Measurements from ENCODE around the gene SS18.

The SS18 gene

GRCh38 chr18:25998461-25998860 is 92.0 kb downstream of the SS18 start:
- H3K4me1 ChIP-seq (ENCODE audit: control insufficient read depth in 1 of 2, insufficient read depth in 2 of 2, low read length in 2 of 2) = no peaks in the 10 kb centered on the region
- no peaks in the 10 kb centered on the region for H3K9me3 ChIP-seq (ENCODE audit: control insufficient read depth in 1 of 2, low read length in 2 of 2)
- no peak overlapping the region for H3K27ac ChIP-seq (ENCODE audit: low read length)
- H3K4me3 ChIP-seq (ENCODE audit: low read depth in 1 of 2, low read length in 2 of 2) = no peak overlapping the region
- no peaks in the 10 kb centered on the region for H3K27me3 ChIP-seq (ENCODE audit: low read depth, low read length)
- H3K36me3 ChIP-seq (ENCODE audit: control insufficient read depth in 1 of 2, insufficient read depth in 2 of 2, low read length in 2 of 2) = no peaks in the 10 kb centered on the region

- Histone ChIP-seq H3K4me1 (ENCODE audit: control insufficient read depth in 1 of 2, insufficient read depth in 2 of 2, low read length in 2 of 2) (no peaks in the 10 kb centered on the region), H3K9me3 (ENCODE audit: control insufficient read depth in 1 of 2, low read length in 2 of 2) (no peaks in the 10 kb centered on the region)
These were observed 97.8 kb downstream of the SS18 start for GRCh38 chr18:25992566-25992965.

GRCh38 chr18:25990473-25990872 is 99.9 kb downstream of the SS18 start:
- no peaks in the 10 kb centered on the region for H3K27me3 ChIP-seq (ENCODE audit: low read depth, low read length)
- no peaks in the 10 kb centered on the region for H3K36me3 ChIP-seq (ENCODE audit: control insufficient read depth in 1 of 2, insufficient read depth in 2 of 2, low read length in 2 of 2)
- H3K27ac ChIP-seq (ENCODE audit: low read length) = no peak overlapping the region
- H3K4me1 ChIP-seq (ENCODE audit: control insufficient read depth in 1 of 2, insufficient read depth in 2 of 2, low read length in 2 of 2) = no peaks in the 10 kb centered on the region
- H3K4me3 ChIP-seq (ENCODE audit: low read depth in 1 of 2, low read length in 2 of 2) = no peak overlapping the region
- no peaks in the 10 kb centered on the region for H3K9me3 ChIP-seq (ENCODE audit: control insufficient read depth in 1 of 2, low read length in 2 of 2)

More at GRCh38 chr18:25992566-25992965, 97.8 kb downstream of the SS18 start:
- Histone ChIP-seq H3K27me3 (ENCODE audit: low read depth, low read length) (no peaks in the 10 kb centered on the region), H3K36me3 (ENCODE audit: control insufficient read depth in 1 of 2, insufficient read depth in 2 of 2, low read length in 2 of 2) (no peaks in the 10 kb centered on the region), H3K4me3 (ENCODE audit: low read depth in 1 of 2, low read length in 2 of 2) (no peak overlapping the region), H3K27ac (ENCODE audit: low read length) (no peak overlapping the region)

- H3K4me1 ChIP-seq (ENCODE audit: control insufficient read depth in 1 of 2, insufficient read depth in 2 of 2, low read length in 2 of 2) = no peaks in the 10 kb centered on the region
- H3K9me3 ChIP-seq (ENCODE audit: control insufficient read depth in 1 of 2, low read length in 2 of 2) = no peaks in the 10 kb centered on the region
- no peak overlapping the region for H3K27ac ChIP-seq (ENCODE audit: low read length)
- no peak overlapping the region for H3K4me3 ChIP-seq (ENCODE audit: low read depth in 1 of 2, low read length in 2 of 2)
- H3K36me3 ChIP-seq (ENCODE audit: control insufficient read depth in 1 of 2, insufficient read depth in 2 of 2, low read length in 2 of 2) = no peaks in the 10 kb centered on the region
- H3K27me3 ChIP-seq (ENCODE audit: low read depth, low read length) = no peaks in the 10 kb centered on the region
These were observed 104.6 kb downstream of the SS18 start for GRCh38 chr18:25985707-25986394.

GRCh38 chr18:25983730-25984129 is 106.7 kb downstream of the SS18 start:
- H3K27ac ChIP-seq (ENCODE audit: low read length) = no peak overlapping the region
- H3K4me3 ChIP-seq (ENCODE audit: low read depth in 1 of 2, low read length in 2 of 2) = no peak overlapping the region

GRCh38 chr18:25982961-25983360 is 107.5 kb downstream of the SS18 start:
- Histone ChIP-seq H3K9me3 (ENCODE audit: control insufficient read depth in 1 of 2, low read length in 2 of 2) (no peaks in the 10 kb centered on the region), H3K4me1 (ENCODE audit: control insufficient read depth in 1 of 2, insufficient read depth in 2 of 2, low read length in 2 of 2) (no peaks in the 10 kb centered on the region), H3K27me3 (ENCODE audit: low read depth, low read length) (no peaks in the 10 kb centered on the region), H3K27ac (ENCODE audit: low read length) (no peak overlapping the region), H3K4me3 (ENCODE audit: low read depth in 1 of 2, low read length in 2 of 2) (no peak overlapping the region), H3K36me3 (ENCODE audit: control insufficient read depth in 1 of 2, insufficient read depth in 2 of 2, low read length in 2 of 2) (no peaks in the 10 kb centered on the region)

More at GRCh38 chr18:25983730-25984129, 106.7 kb downstream of the SS18 start:
- H3K4me1 ChIP-seq (ENCODE audit: control insufficient read depth in 1 of 2, insufficient read depth in 2 of 2, low read length in 2 of 2) = no peaks in the 10 kb centered on the region
- no peaks in the 10 kb centered on the region for H3K36me3 ChIP-seq (ENCODE audit: control insufficient read depth in 1 of 2, insufficient read depth in 2 of 2, low read length in 2 of 2)
- no peaks in the 10 kb centered on the region for H3K27me3 ChIP-seq (ENCODE audit: low read depth, low read length)
- no peaks in the 10 kb centered on the region for H3K9me3 ChIP-seq (ENCODE audit: control insufficient read depth in 1 of 2, low read length in 2 of 2)

GRCh38 chr18:25982153-25982552 is 108.3 kb downstream of the SS18 start:
- no peaks in the 10 kb centered on the region for H3K9me3 ChIP-seq (ENCODE audit: control insufficient read depth in 1 of 2, low read length in 2 of 2)
- H3K27ac ChIP-seq (ENCODE audit: low read length) = no peak overlapping the region
- no peaks in the 10 kb centered on the region for H3K36me3 ChIP-seq (ENCODE audit: control insufficient read depth in 1 of 2, insufficient read depth in 2 of 2, low read length in 2 of 2)
- no peaks in the 10 kb centered on the region for H3K27me3 ChIP-seq (ENCODE audit: low read depth, low read length)
- no peaks in the 10 kb centered on the region for H3K4me1 ChIP-seq (ENCODE audit: control insufficient read depth in 1 of 2, insufficient read depth in 2 of 2, low read length in 2 of 2)
- no peak overlapping the region for H3K4me3 ChIP-seq (ENCODE audit: low read depth in 1 of 2, low read length in 2 of 2)

- no peaks in the 10 kb centered on the region for H3K9me3 ChIP-seq (ENCODE audit: control insufficient read depth in 1 of 2, low read length in 2 of 2)
- H3K27ac ChIP-seq (ENCODE audit: low read length) = no peak overlapping the region
- no peak overlapping the region for H3K4me3 ChIP-seq (ENCODE audit: low read depth in 1 of 2, low read length in 2 of 2)
These were observed 110.9 kb downstream of the SS18 start for GRCh38 chr18:25979369-25980040.

GRCh38 chr18:25976554-25976953 is 113.9 kb downstream of the SS18 start:
- no peaks in the 10 kb centered on the region for H3K27me3 ChIP-seq (ENCODE audit: low read depth, low read length)
- no peak overlapping the region for H3K4me3 ChIP-seq (ENCODE audit: low read depth in 1 of 2, low read length in 2 of 2)
- no peaks in the 10 kb centered on the region for H3K4me1 ChIP-seq (ENCODE audit: control insufficient read depth in 1 of 2, insufficient read depth in 2 of 2, low read length in 2 of 2)
- H3K9me3 ChIP-seq (ENCODE audit: control insufficient read depth in 1 of 2, low read length in 2 of 2) = no peaks in the 10 kb centered on the region
- no peak overlapping the region for H3K27ac ChIP-seq (ENCODE audit: low read length)
- no peaks in the 10 kb centered on the region for H3K36me3 ChIP-seq (ENCODE audit: control insufficient read depth in 1 of 2, insufficient read depth in 2 of 2, low read length in 2 of 2)

More at GRCh38 chr18:25979369-25980040, 110.9 kb downstream of the SS18 start:
- Histone ChIP-seq H3K27me3 (ENCODE audit: low read depth, low read length) (no peaks in the 10 kb centered on the region), H3K36me3 (ENCODE audit: control insufficient read depth in 1 of 2, insufficient read depth in 2 of 2, low read length in 2 of 2) (no peaks in the 10 kb centered on the region), H3K4me1 (ENCODE audit: control insufficient read depth in 1 of 2, insufficient read depth in 2 of 2, low read length in 2 of 2) (no peaks in the 10 kb centered on the region)

GRCh38 chr18:25974630-25975077 is 115.8 kb downstream of the SS18 start:
- Histone ChIP-seq H3K9me3 (ENCODE audit: control insufficient read depth in 1 of 2, low read length in 2 of 2) (no peaks in the 10 kb centered on the region), H3K27me3 (ENCODE audit: low read depth, low read length) (no peaks in the 10 kb centered on the region), H3K27ac (ENCODE audit: low read length) (no peak overlapping the region), H3K36me3 (ENCODE audit: control insufficient read depth in 1 of 2, insufficient read depth in 2 of 2, low read length in 2 of 2) (no peaks in the 10 kb centered on the region), H3K4me3 (ENCODE audit: low read depth in 1 of 2, low read length in 2 of 2) (no peak overlapping the region), H3K4me1 (ENCODE audit: control insufficient read depth in 1 of 2, insufficient read depth in 2 of 2, low read length in 2 of 2) (no peaks in the 10 kb centered on the region)

All from muscle layer of duodenum (tissue), 2 donors.